GM19193 (cell line): Measurements from ENCODE around the gene DPT.

ENCODE experiments used
- POLR2A ChIP-seq: IDR thresholded peaks from 4 replicates; pipeline ENCODE4 v1.6.1; 2011; ENCODE audit not compliant: insufficient read depth, insufficient read length; ENCODE audit errors: extremely low read depth

DPT gene

GRCh38 chr1:168719306-168720111 lies 9.5 kb downstream of the DPT start:
- no peak for TF ChIP-seq POLR2A

- TF ChIP-seq POLR2A: no peak
Observed at GRCh38 chr1:168717906-168718891, 10.8 kb downstream of the DPT start.

- no peak for TF ChIP-seq POLR2A
Observed at GRCh38 chr1:168714012-168714411, 15.0 kb downstream of the DPT start.

- TF ChIP-seq POLR2A: no peak
Observed at GRCh38 chr1:168709405-168710363, 19.3 kb downstream of the DPT start.

GRCh38 chr1:168708698-168709404 lies 20.2 kb downstream of the DPT start:
- no peak for TF ChIP-seq POLR2A

- no peak for TF ChIP-seq POLR2A
Observed at GRCh38 chr1:168706391-168706992, 22.5 kb downstream of the DPT start.

GRCh38 chr1:168700575-168701268 lies 28.3 kb downstream of the DPT start:
- TF ChIP-seq POLR2A: no peak

GRCh38 chr1:168698453-168698852 lies 30.6 kb downstream of the DPT start:
- no peak for TF ChIP-seq POLR2A

GRCh38 chr1:168697356-168698126 lies 31.5 kb downstream of the DPT start:
- no peak for TF ChIP-seq POLR2A

GRCh38 chr1:168696125-168696760 lies 32.8 kb downstream of the DPT start:
- TF ChIP-seq POLR2A: no peak

- TF ChIP-seq POLR2A: no peak
Observed at GRCh38 chr1:168693872-168694238, 35.2 kb downstream of the DPT start.

GRCh38 chr1:168693197-168693871 lies 35.7 kb downstream of the DPT start:
- no peak for TF ChIP-seq POLR2A

GRCh38 chr1:168692472-168692871 lies 36.5 kb downstream of the DPT start:
- no peak for TF ChIP-seq POLR2A
